CD4-positive, alpha-beta T cell treated with Interleukin-4 for 4 hours (primary cell): Measurements from ENCODE around the gene CA11.
A peak's percentile ranks its signal among the peaks of the same experiment; 100 is the strongest.

Experiments
- DNase-seq: peaks from one replicate; pipeline ENCODE4 v3.0.0-alpha.2; 2020

CA11 gene

GRCh38 chr19:48627865-48628314 is 18.1 kb downstream of the CA11 start:
- DNase-seq = no peak

GRCh38 chr19:48627201-48627864 is 18.7 kb downstream of the CA11 start:
- DNase-seq = peak; percentile 63

- no peak for DNase-seq
Observed at GRCh38 chr19:48625891-48626327, 20.1 kb downstream of the CA11 start.

- no peak for DNase-seq
Observed at GRCh38 chr19:48624791-48625723, 20.9 kb downstream of the CA11 start.

GRCh38 chr19:48624067-48624594 is 21.9 kb downstream of the CA11 start:
- DNase-seq = peak; percentile 97

GRCh38 chr19:48623556-48624066 is 22.4 kb downstream of the CA11 start:
- no peak for DNase-seq

- DNase-seq = no peak
Observed at GRCh38 chr19:48619692-48620585, 26.0 kb downstream of the CA11 start.

- peak; percentile 99 for DNase-seq
Observed at GRCh38 chr19:48618916-48619691, 26.9 kb downstream of the CA11 start, which contains the start of the genes RPL18 and SPHK2. TSS of gene RPL18 (minus strand) at chr19:48619178. CDS start at chr19:48619143, 35 bp downstream. TSS of gene SPHK2 (plus strand) at chr19:48619506. CDS start at chr19:48620515, 1,009 bp downstream.

GRCh38 chr19:48618278-48618915 is 27.6 kb downstream of the CA11 start:
- DNase-seq = no peak

- DNase-seq = no peak
Observed at GRCh38 chr19:48617146-48617937, 28.6 kb downstream of the CA11 start.

GRCh38 chr19:48616491-48617056 is 29.4 kb downstream of the CA11 start:
- no peak for DNase-seq

GRCh38 chr19:48616041-48616436 is 29.9 kb downstream of the CA11 start:
- DNase-seq = no peak

- DNase-seq = no peak
Observed at GRCh38 chr19:48615231-48616040, 30.6 kb downstream of the CA11 start.

- DNase-seq = no peak
Observed at GRCh38 chr19:48614436-48615230, 31.4 kb downstream of the CA11 start, which contains the start of gene FAM83E. TSS of gene FAM83E (minus strand) at chr19:48615076. CDS start at chr19:48613372, 1,704 bp downstream.

GRCh38 chr19:48613852-48614435 is 32.0 kb downstream of the CA11 start:
- DNase-seq = no peak

- no peak for DNase-seq
Observed at GRCh38 chr19:48613024-48613851, 32.7 kb downstream of the CA11 start.
